Calu3 (cell line): ENCODE results near the gene ZFAND4. TPM values are rescaled to one million over a fixed set of nuclear protein-coding genes. Genes with fewer than 3 reads are reported as not detected.

ENCODE experiments used
- BruUV-seq: library from RNA; stranded (reverse); fragments of 400-500 nt; replicated peaks from 2 replicates; lab custom pipeline; 2021; lab: Mats Ljungman, UMichigan
- CTCF ChIA-PET: fragments of 300-600 bp; sonication (Branson Sonifier 250); formaldehyde crosslinking; loops from one replicate; lab custom pipeline; 2022; ENCODE audit warnings: antibody characterized with exemption; lab: Charles Lee
- DNase-seq: peaks from one replicate; pipeline ENCODE4 v3.0.0; 2022
- H3K27ac Mint-ChIP-seq: one replicate; pipeline ENCODE4 v1.8.0; 2022; ENCODE audit warnings: mixed read lengths; ENCODE audit not compliant: unreplicated experiment
- H3K27me3 Mint-ChIP-seq: one replicate; pipeline ENCODE4 v1.8.0; 2022; ENCODE audit warnings: mixed read lengths; ENCODE audit not compliant: unreplicated experiment
- H3K36me3 Mint-ChIP-seq: one replicate; pipeline ENCODE4 v1.8.0; 2022; ENCODE audit warnings: mild to moderate bottlenecking, moderate library complexity, mixed read lengths; ENCODE audit not compliant: insufficient read depth, unreplicated experiment
- H3K4me1 Mint-ChIP-seq: one replicate; pipeline ENCODE4 v1.8.0; 2022; ENCODE audit warnings: mild to moderate bottlenecking, low read depth, mixed read lengths; ENCODE audit not compliant: unreplicated experiment
- H3K4me3 Mint-ChIP-seq: one replicate; pipeline ENCODE4 v1.8.0; 2022; ENCODE audit warnings: mild to moderate bottlenecking, low read depth, moderate library complexity, mixed read lengths; ENCODE audit not compliant: unreplicated experiment
- H3K9me3 Mint-ChIP-seq: one replicate; pipeline ENCODE4 v1.8.0; 2022; ENCODE audit warnings: low read depth, mixed read lengths; ENCODE audit not compliant: unreplicated experiment
- intact Hi-C: fragments of 100-400 bp; cut with micrococcal nuclease; formaldehyde crosslinking; loops from one replicate; pipeline ENCODE4 v1.10.0; 2022; ENCODE audit not compliant: unreplicated experiment
- total RNA-seq: library from RNA; stranded (reverse); gene quantifications from 2 replicates; pipeline ENCODE4 v1.2.3, GENCODE V29; 2022
- TF ChIP-seq, protein P1 (sequence below): fragments of 200-600 bp; IDR thresholded peaks from one replicate; pipeline ENCODE4 v1.8.0; 2022; ENCODE audit warnings: antibody characterized with exemption; ENCODE audit not compliant: unreplicated experiment

Gene ZFAND4
- total RNA-seq, 1 experiment from 2014 or later = 7.5 TPM

- H3K4me1 Mint-ChIP-seq = peaks cover 35% of the 10 kb centered on the region
- H3K9me3 Mint-ChIP-seq = peaks cover 3% of the 10 kb centered on the region
- H3K36me3 Mint-ChIP-seq = no peaks in the 10 kb centered on the region
- DNase-seq = no peak
- BruUV-seq = no TSS peak
- TF ChIP-seq, protein P1, sequence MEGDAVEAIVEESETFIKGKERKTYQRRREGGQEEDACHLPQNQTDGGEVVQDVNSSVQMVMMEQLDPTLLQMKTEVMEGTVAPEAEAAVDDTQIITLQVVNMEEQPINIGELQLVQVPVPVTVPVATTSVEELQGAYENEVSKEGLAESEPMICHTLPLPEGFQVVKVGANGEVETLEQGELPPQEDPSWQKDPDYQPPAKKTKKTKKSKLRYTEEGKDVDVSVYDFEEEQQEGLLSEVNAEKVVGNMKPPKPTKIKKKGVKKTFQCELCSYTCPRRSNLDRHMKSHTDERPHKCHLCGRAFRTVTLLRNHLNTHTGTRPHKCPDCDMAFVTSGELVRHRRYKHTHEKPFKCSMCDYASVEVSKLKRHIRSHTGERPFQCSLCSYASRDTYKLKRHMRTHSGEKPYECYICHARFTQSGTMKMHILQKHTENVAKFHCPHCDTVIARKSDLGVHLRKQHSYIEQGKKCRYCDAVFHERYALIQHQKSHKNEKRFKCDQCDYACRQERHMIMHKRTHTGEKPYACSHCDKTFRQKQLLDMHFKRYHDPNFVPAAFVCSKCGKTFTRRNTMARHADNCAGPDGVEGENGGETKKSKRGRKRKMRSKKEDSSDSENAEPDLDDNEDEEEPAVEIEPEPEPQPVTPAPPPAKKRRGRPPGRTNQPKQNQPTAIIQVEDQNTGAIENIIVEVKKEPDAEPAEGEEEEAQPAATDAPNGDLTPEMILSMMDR = no peak
- intact Hi-C loops = no loop called here
- no peaks in the 10 kb centered on the region for H3K27me3 Mint-ChIP-seq
- H3K27ac Mint-ChIP-seq = no peak overlapping the region
- no peak overlapping the region for H3K4me3 Mint-ChIP-seq
- CTCF ChIA-PET = no interaction called here
Observed at GRCh38 chr10:45582386-45582781, 90.2 kb downstream of the ZFAND4 start.

DNA sequence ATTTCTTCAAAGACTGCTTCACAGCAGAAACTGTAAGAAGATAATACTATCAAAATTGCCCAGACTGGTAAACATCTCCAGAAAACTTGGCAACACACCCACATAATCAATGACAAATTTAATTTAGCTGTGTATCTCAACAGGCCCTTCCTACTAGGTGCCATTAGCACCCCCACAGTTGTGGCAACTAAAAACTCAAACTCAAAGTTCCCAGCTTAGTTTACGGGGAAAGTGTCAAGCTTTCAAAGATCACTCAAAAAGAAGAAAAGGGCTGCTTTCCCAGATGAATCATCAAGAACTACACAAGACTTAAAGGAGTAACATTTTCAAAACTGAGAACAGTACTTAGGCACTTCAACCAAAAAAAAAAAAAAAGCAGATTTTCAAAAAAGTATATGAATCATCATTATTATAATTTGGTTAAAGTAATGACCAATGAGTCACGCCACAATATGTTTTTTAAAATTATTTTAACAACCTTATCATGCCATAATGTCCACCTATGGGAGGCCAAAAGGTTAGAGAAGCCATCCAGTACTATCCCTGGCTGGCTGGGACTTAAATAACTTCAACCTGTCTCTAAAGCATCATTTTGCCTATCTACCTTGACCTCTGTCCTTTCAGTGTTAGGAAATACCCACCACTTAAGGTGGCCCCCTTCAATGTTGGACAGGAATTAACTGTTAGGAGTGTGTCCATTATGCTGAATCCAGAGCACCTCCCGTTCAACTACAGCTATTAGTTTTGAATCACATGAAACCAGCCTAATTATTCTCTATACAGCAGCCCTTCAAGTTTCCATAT lies 90.8 kb downstream of the ZFAND4 start:
- intact Hi-C loops = no loop called here
- no TSS peak for BruUV-seq

DNA sequence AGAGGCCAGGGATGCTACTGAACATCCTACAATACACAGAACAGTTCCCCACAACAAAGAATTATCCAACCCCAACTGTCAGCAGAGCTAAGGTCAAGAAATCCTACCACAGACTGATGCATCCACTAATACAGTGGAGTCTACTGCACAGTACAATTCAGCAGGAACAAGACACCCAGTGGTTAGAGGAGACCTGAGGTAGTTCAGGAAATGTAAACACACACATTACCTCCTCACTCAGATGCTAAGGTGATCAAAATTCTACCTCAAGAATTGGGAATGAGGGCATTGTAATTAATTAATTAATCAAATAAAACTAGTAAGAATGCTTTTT lies 91.4 kb downstream of the ZFAND4 start:
- H3K36me3 Mint-ChIP-seq = no peaks in the 10 kb centered on the region
- peaks cover 3% of the 10 kb centered on the region for H3K9me3 Mint-ChIP-seq
- intact Hi-C loops = no loop called here
- peak overlapping the region; percentile 75 for H3K27ac Mint-ChIP-seq
- peak overlapping the region; percentile 70 for H3K4me3 Mint-ChIP-seq
- peaks cover 35% of the 10 kb centered on the region for H3K4me1 Mint-ChIP-seq
- TF ChIP-seq, protein P1 = no peak
- CTCF ChIA-PET = no interaction called here
- H3K27me3 Mint-ChIP-seq = no peaks in the 10 kb centered on the region
- no peak for DNase-seq
- BruUV-seq = no TSS peak

More for the DNA sequence above, 90.8 kb downstream of the ZFAND4 start:
- CTCF ChIA-PET = no interaction called here
- no peak for DNase-seq
- Mint-ChIP-seq H3K9me3 (peaks cover 3% of the 10 kb centered on the region), H3K36me3 (no peaks in the 10 kb centered on the region), H3K27me3 (no peaks in the 10 kb centered on the region), H3K27ac (no peak overlapping the region), H3K4me3 (no peak overlapping the region), H3K4me1 (peaks cover 35% of the 10 kb centered on the region)
- TF ChIP-seq, protein P1 = no peak

- Mint-ChIP-seq H3K27me3 (no peaks in the 10 kb centered on the region), H3K9me3 (peaks cover 3% of the 10 kb centered on the region), H3K36me3 (no peaks in the 10 kb centered on the region), H3K27ac (peak overlapping the region; percentile 75), H3K4me3 (peak overlapping the region; percentile 70), H3K4me1 (peaks cover 35% of the 10 kb centered on the region)
- no TSS peak for BruUV-seq
- intact Hi-C loops = no loop called here
- CTCF ChIA-PET = no interaction called here
- TF ChIP-seq, protein P1 = no peak
- DNase-seq = peak; percentile 4
Observed at GRCh38 chr10:45580371-45581215, 92.0 kb downstream of the ZFAND4 start.
